ENCODE data around the gene IFT88.

The IFT88 gene

DNA sequence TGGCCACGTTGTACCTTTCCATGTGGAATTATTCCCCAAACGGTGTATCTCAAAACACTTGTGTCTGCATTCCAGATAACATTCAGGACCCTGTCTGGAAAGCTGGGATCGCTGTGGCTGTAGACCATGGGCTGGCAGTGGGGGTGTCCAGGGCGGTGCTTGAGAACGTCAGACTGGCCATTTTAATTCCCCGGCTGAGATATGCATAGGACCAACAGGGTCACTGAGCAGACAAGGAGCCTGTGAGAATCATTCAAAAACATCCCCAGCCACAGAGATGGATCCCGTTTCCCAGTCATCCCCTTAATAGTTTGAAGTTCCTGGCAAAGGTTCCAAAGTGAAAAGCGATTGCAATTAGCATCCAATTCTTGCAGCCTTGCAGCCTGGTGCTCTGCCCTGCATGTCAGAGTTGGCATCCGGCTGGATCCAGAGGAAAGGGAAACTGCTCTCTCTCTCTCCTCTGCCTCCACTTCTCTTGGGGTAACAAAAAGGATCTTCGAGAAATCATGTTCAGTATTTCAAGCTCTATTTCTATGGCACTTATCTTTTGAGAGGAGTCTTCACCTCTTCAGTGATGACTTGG, 41.6 kb downstream of the IFT88 start:
- no peak for ATAC-seq
- TF ChIP-seq SNAI2 (CRISPR knock-in tag; IDR thresholded peaks at IDR 0.05), result no peak
- TF ChIP-seq, protein P1, sequence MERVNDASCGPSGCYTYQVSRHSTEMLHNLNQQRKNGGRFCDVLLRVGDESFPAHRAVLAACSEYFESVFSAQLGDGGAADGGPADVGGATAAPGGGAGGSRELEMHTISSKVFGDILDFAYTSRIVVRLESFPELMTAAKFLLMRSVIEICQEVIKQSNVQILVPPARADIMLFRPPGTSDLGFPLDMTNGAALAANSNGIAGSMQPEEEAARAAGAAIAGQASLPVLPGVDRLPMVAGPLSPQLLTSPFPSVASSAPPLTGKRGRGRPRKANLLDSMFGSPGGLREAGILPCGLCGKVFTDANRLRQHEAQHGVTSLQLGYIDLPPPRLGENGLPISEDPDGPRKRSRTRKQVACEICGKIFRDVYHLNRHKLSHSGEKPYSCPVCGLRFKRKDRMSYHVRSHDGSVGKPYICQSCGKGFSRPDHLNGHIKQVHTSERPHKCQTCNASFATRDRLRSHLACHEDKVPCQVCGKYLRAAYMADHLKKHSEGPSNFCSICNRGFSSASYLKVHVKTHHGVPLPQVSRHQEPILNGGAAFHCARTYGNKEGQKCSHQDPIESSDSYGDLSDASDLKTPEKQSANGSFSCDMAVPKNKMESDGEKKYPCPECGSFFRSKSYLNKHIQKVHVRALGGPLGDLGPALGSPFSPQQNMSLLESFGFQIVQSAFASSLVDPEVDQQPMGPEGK (CRISPR knock-in tag; IDR thresholded peaks at IDR 0.05; ENCODE audit: borderline replicate concordance), result no peak
- TF ChIP-seq, protein P2, sequence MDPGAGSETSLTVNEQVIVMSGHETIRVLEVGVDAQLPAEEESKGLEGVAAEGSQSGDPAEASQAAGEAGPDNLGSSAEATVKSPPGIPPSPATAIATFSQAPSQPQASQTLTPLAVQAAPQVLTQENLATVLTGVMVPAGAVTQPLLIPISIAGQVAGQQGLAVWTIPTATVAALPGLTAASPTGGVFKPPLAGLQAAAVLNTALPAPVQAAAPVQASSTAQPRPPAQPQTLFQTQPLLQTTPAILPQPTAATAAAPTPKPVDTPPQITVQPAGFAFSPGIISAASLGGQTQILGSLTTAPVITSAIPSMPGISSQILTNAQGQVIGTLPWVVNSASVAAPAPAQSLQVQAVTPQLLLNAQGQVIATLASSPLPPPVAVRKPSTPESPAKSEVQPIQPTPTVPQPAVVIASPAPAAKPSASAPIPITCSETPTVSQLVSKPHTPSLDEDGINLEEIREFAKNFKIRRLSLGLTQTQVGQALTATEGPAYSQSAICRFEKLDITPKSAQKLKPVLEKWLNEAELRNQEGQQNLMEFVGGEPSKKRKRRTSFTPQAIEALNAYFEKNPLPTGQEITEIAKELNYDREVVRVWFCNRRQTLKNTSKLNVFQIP (CRISPR knock-in tag; IDR thresholded peaks at IDR 0.05; ENCODE audit: borderline replicate concordance, low read depth), result no peak

DNA sequence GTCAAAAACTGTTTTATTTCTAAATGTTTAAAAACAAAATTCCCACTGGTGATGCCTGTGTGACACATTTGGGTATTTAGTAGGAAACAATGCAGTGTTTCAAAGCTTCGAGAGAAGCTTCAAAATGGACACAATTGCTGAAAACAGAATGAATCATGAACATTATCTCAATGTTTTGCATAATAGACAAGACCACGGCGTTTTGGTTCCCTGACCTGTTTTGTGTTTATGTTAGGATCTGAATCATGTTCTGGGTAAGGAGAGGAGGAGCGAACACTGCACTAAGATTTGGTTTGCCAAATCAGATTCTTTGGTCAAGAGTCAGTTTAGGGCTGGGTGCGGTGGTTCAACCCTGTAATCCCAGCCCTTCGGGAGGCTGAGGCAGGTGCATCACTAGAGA, 42.2 kb downstream of the IFT88 start:
- ATAC-seq, result no peak
- TF ChIP-seq, protein P1 (CRISPR knock-in tag; IDR thresholded peaks at IDR 0.05; ENCODE audit: borderline replicate concordance), result no peak
- TF ChIP-seq, protein P3, sequence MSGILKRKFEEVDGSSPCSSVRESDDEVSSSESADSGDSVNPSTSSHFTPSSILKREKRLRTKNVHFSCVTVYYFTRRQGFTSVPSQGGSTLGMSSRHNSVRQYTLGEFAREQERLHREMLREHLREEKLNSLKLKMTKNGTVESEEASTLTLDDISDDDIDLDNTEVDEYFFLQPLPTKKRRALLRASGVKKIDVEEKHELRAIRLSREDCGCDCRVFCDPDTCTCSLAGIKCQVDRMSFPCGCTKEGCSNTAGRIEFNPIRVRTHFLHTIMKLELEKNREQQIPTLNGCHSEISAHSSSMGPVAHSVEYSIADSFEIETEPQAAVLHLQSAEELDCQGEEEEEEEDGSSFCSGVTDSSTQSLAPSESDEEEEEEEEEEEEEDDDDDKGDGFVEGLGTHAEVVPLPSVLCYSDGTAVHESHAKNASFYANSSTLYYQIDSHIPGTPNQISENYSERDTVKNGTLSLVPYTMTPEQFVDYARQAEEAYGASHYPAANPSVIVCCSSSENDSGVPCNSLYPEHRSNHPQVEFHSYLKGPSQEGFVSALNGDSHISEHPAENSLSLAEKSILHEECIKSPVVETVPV (CRISPR knock-in tag; IDR thresholded peaks at IDR 0.05), result no peak
- TF ChIP-seq CSDC2 (CRISPR knock-in tag; IDR thresholded peaks at IDR 0.05) (no peak), BACH2 (CRISPR knock-in tag; IDR thresholded peaks at IDR 0.05; ENCODE audit: borderline replicate concordance) (no peak), PPARA (CRISPR knock-in tag; IDR thresholded peaks at IDR 0.05; ENCODE audit: borderline replicate concordance) (no peak), RARB (CRISPR knock-in tag; IDR thresholded peaks at IDR 0.05) (no peak), ZNF70 (CRISPR knock-in tag; IDR thresholded peaks at IDR 0.05) (no peak), ZNF8 (CRISPR knock-in tag; IDR thresholded peaks at IDR 0.05) (no peak), SNAI2 (CRISPR knock-in tag; IDR thresholded peaks at IDR 0.05) (no peak), ZC3H10 (CRISPR knock-in tag; IDR thresholded peaks at IDR 0.05) (no peak)
- TF ChIP-seq, protein P4, sequence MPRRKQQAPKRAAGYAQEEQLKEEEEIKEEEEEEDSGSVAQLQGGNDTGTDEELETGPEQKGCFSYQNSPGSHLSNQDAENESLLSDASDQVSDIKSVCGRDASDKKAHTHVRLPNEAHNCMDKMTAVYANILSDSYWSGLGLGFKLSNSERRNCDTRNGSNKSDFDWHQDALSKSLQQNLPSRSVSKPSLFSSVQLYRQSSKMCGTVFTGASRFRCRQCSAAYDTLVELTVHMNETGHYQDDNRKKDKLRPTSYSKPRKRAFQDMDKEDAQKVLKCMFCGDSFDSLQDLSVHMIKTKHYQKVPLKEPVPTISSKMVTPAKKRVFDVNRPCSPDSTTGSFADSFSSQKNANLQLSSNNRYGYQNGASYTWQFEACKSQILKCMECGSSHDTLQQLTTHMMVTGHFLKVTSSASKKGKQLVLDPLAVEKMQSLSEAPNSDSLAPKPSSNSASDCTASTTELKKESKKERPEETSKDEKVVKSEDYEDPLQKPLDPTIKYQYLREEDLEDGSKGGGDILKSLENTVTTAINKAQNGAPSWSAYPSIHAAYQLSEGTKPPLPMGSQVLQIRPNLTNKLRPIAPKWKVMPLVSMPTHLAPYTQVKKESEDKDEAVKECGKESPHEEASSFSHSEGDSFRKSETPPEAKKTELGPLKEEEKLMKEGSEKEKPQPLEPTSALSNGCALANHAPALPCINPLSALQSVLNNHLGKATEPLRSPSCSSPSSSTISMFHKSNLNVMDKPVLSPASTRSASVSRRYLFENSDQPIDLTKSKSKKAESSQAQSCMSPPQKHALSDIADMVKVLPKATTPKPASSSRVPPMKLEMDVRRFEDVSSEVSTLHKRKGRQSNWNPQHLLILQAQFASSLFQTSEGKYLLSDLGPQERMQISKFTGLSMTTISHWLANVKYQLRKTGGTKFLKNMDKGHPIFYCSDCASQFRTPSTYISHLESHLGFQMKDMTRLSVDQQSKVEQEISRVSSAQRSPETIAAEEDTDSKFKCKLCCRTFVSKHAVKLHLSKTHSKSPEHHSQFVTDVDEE (CRISPR knock-in tag; IDR thresholded peaks at IDR 0.05), result no peak

DNA sequence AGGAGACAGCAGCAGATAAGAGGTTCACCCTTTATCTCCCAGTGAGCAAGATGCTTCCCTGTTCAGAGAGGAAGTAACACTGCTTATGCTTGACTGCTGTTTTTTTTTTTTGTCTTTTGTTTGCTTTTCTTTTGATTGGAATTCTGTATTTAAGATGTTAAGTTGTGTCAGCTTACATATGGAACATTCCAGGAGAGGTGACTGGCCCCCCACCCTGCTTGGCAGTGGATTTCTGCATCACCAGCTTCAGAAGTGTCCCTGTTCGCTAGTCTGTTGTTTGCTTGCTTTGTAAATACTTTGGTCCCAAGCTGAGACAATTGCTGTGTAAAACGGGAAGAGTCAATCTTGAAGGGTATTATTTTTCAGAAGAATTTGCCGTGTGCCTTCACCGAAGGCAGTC, 43.0 kb downstream of the IFT88 start:
- TF ChIP-seq ESRRG (CRISPR knock-in tag; IDR thresholded peaks at IDR 0.05), result no peak
- TF ChIP-seq, protein P5, sequence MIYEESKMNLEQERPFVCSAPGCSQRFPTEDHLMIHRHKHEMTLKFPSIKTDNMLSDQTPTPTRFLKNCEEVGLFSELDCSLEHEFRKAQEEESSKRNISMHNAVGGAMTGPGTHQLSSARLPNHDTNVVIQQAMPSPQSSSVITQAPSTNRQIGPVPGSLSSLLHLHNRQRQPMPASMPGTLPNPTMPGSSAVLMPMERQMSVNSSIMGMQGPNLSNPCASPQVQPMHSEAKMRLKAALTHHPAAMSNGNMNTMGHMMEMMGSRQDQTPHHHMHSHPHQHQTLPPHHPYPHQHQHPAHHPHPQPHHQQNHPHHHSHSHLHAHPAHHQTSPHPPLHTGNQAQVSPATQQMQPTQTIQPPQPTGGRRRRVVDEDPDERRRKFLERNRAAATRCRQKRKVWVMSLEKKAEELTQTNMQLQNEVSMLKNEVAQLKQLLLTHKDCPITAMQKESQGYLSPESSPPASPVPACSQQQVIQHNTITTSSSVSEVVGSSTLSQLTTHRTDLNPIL (CRISPR knock-in tag; IDR thresholded peaks at IDR 0.05; ENCODE audit: low read depth), result no peak
- no peak for TF ChIP-seq ISL1 (CRISPR knock-in tag; IDR thresholded peaks at IDR 0.05)
- no peak for TF ChIP-seq TOX (CRISPR knock-in tag; IDR thresholded peaks at IDR 0.05; ENCODE audit: borderline replicate concordance)
- TF ChIP-seq SNAI2 (CRISPR knock-in tag; IDR thresholded peaks at IDR 0.05), result no peak
- TF ChIP-seq BACH2 (CRISPR knock-in tag; IDR thresholded peaks at IDR 0.05; ENCODE audit: borderline replicate concordance), result no peak
- TF ChIP-seq CSDC2 (CRISPR knock-in tag; IDR thresholded peaks at IDR 0.05), result no peak
- TF ChIP-seq ZNF70 (CRISPR knock-in tag; IDR thresholded peaks at IDR 0.05), result no peak
- TF ChIP-seq, protein P3 (CRISPR knock-in tag; IDR thresholded peaks at IDR 0.05), result no peak
- TF ChIP-seq TCF4 (CRISPR knock-in tag; IDR thresholded peaks at IDR 0.05; ENCODE audit: borderline replicate concordance), result no peak
- TF ChIP-seq ZFP30 (CRISPR knock-in tag; IDR thresholded peaks at IDR 0.05), result no peak
- no peak for TF ChIP-seq GLIS3 (CRISPR knock-in tag; IDR thresholded peaks at IDR 0.05)
- TF ChIP-seq, protein P1 (CRISPR knock-in tag; IDR thresholded peaks at IDR 0.05; ENCODE audit: borderline replicate concordance), result no peak
- TF ChIP-seq, protein P2 (CRISPR knock-in tag; IDR thresholded peaks at IDR 0.05; ENCODE audit: borderline replicate concordance, low read depth), result no peak
- no peak for TF ChIP-seq PPARA (CRISPR knock-in tag; IDR thresholded peaks at IDR 0.05; ENCODE audit: borderline replicate concordance)
- ATAC-seq, result no peak
